ACHN (cell line): ENCODE results near the gene GSTA1.
"Not testable (repeated sequence)": the region's sequence is repeated elsewhere in the genome, so short reads cannot be mapped to it uniquely, and the experiment has no call there.

ENCODE experiments used
- DNase-seq: peaks from one replicate; pipeline ENCODE4 v3.0.0-alpha.2; 2015
- in situ Hi-C: cut with HindIII; loops from 2 replicates; pipeline ENCODE4 v1.10.0; 2017; ENCODE audit warnings: low sequenced_read_pairs, low pct_ligation_motif_present, low pct_unique_long_range_greater_than_20kb

GSTA1 gene

GRCh38 chr6:52815167-52816092, 11.8 kb upstream of the GSTA1 start:
- in situ Hi-C loops: no loop called here
- peak; percentile 50 for DNase-seq

GRCh38 chr6:52814545-52814944, 10.9 kb upstream of the GSTA1 start:
- in situ Hi-C loops, DNase-seq: not testable (repeated sequence)

- in situ Hi-C loops, DNase-seq: not testable (repeated sequence)
These were observed 6.2 kb upstream of the GSTA1 start for GRCh38 chr6:52809777-52810176.

- no peak for DNase-seq
- in situ Hi-C loops: no loop called here
These were observed 5.0 kb upstream of the GSTA1 start for GRCh38 chr6:52808660-52809059.

GRCh38 chr6:52802806-52803205, 810 bp downstream of the GSTA1 start:
- in situ Hi-C loops: no loop called here
- DNase-seq: no peak

- in situ Hi-C loops: no loop called here
- DNase-seq: no peak
These were observed 2.3 kb downstream of the GSTA1 start for GRCh38 chr6:52801188-52801841.

- DNase-seq, in situ Hi-C loops: not testable (repeated sequence)
These were observed 4.3 kb downstream of the GSTA1 start for GRCh38 chr6:52799272-52799671.

GRCh38 chr6:52794366-52794765, 9.2 kb downstream of the GSTA1 start:
- in situ Hi-C loops, DNase-seq: not testable (repeated sequence)

GRCh38 chr6:52790861-52791260, 12.8 kb downstream of the GSTA1 start:
- no peak for DNase-seq
- in situ Hi-C loops: no loop called here

GRCh38 chr6:52789658-52790057, 14.0 kb downstream of the GSTA1 start:
- DNase-seq, in situ Hi-C loops: not testable (repeated sequence)

- DNase-seq: no peak
- in situ Hi-C loops: no loop called here
These were observed 15.1 kb downstream of the GSTA1 start for GRCh38 chr6:52788478-52788877.

GRCh38 chr6:52787917-52788316, 15.7 kb downstream of the GSTA1 start:
- in situ Hi-C loops: no loop called here
- no peak for DNase-seq

GRCh38 chr6:52786249-52786956, 17.2 kb downstream of the GSTA1 start:
- in situ Hi-C loops: no loop called here
- DNase-seq: no peak

- in situ Hi-C loops, DNase-seq: not testable (repeated sequence)
These were observed 20.8 kb downstream of the GSTA1 start for GRCh38 chr6:52782696-52783274.

GRCh38 chr6:52782209-52782608, 21.4 kb downstream of the GSTA1 start:
- DNase-seq, in situ Hi-C loops: not testable (repeated sequence)

- in situ Hi-C loops: no loop called here
- no peak for DNase-seq
These were observed 24.4 kb downstream of the GSTA1 start for GRCh38 chr6:52779237-52779636.

GRCh38 chr6:52776711-52777351, 26.8 kb downstream of the GSTA1 start:
- DNase-seq, in situ Hi-C loops: not testable (repeated sequence)

- DNase-seq, in situ Hi-C loops: not testable (repeated sequence)
These were observed 34.2 kb downstream of the GSTA1 start for GRCh38 chr6:52769399-52769798.
